ENCODE results near the gene SLC16A11. TPM values are rescaled to one million over a fixed set of nuclear protein-coding genes. Genes with fewer than 3 reads are reported as not detected.

SLC16A11 gene
- total RNA-seq, 1 donor from 2014 or later = 3.6 TPM

DNA sequence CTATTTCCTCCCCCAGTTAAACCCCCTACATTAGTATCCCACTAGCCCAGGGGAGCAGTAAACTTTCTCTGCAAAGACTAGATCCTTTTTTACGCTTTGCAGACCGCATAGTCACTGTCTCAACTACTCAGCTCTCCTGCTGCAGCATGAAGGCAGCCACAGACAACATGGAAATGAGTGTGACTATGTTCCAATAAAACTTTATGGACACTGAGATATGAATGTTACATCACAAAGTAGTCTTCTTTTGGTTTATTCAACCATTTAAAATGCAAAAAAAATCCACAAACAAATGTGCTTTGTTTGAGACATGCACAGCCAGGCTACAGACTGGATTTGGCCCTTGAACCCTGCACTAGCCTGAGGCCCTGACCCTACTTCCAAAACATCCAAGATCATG lies 33.4 kb downstream of the SLC16A11 start:
- ChIA-PET POLR2A (no interaction called here), CTCF (interaction anchor here (1.5 kb wide), 1 partner anchor 96 kb away, joined by 4 read pairs; no protein-coding TSS in a partner anchor)
- intact Hi-C loops (cut with micrococcal nuclease) = loop anchor here (5.0 to 10.0 kb wide), 3 partner anchors 568 to 1523 kb away; partner anchors contain the start of genes DERL2, MIS12, PIMREG and RPL26
- H3K4me3 Mint-ChIP-seq = peak overlapping the region; percentile 95
- H3K9me3 Mint-ChIP-seq = no peaks in the 10 kb centered on the region
- peaks cover 64% of the 10 kb centered on the region for H3K4me1 Mint-ChIP-seq
- TF ChIP-seq, protein P1, sequence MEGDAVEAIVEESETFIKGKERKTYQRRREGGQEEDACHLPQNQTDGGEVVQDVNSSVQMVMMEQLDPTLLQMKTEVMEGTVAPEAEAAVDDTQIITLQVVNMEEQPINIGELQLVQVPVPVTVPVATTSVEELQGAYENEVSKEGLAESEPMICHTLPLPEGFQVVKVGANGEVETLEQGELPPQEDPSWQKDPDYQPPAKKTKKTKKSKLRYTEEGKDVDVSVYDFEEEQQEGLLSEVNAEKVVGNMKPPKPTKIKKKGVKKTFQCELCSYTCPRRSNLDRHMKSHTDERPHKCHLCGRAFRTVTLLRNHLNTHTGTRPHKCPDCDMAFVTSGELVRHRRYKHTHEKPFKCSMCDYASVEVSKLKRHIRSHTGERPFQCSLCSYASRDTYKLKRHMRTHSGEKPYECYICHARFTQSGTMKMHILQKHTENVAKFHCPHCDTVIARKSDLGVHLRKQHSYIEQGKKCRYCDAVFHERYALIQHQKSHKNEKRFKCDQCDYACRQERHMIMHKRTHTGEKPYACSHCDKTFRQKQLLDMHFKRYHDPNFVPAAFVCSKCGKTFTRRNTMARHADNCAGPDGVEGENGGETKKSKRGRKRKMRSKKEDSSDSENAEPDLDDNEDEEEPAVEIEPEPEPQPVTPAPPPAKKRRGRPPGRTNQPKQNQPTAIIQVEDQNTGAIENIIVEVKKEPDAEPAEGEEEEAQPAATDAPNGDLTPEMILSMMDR (IDR thresholded peaks at IDR 0.05) = no peak
- DNase-seq (no peak), ATAC-seq (ENCODE audit: low read depth) (no peak)
- peak overlapping the region; percentile 46 for H3K27ac Mint-ChIP-seq
- peaks cover 55% of the 10 kb centered on the region for H3K36me3 Mint-ChIP-seq (ENCODE audit: low read depth)
- H3K27me3 Mint-ChIP-seq = no peaks in the 10 kb centered on the region

DNA sequence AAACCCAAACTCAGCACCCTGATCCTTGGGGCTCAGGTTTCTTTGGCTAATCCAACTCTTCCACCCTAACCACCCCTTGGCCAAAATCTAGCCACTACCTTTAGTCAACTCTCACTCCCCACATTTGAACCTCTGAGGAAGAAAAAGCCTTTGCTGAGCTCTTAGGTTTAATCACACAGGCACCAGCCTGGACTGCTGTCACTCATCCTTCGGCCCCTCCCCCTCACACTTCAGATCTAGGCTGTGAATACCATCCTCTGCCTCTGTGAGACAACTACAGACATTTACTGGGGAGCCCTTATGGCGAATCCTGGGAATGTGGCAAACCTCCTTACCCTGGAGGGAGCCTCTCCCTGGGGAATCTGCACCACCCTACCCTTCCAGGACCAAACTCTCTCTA lies 36.7 kb downstream of the SLC16A11 start:
- POLR2A ChIA-PET = interaction anchor here (0.9 kb wide), 1 partner anchor 14 kb away, joined by 3 read pairs; no protein-coding TSS in a partner anchor
- Mint-ChIP-seq H3K4me1 (peaks cover 47% of the 10 kb centered on the region), H3K36me3 (ENCODE audit: low read depth) (peaks cover 53% of the 10 kb centered on the region), H3K27ac (no peak overlapping the region), H3K9me3 (no peaks in the 10 kb centered on the region), H3K27me3 (no peaks in the 10 kb centered on the region), H3K4me3 (no peak overlapping the region)
- CTCF ChIA-PET = interaction anchor here (0.6 to 8.8 kb wide), 4 partner anchors 11 to 97 kb away, joined by 3 to 118 read pairs (median 4); partner anchors contain the start of gene BCL6B
- DNase-seq = no peak
- TF ChIP-seq, protein P1 (IDR thresholded peaks at IDR 0.05) = no peak
- intact Hi-C loops (cut with micrococcal nuclease) = no loop called here
- no peak for ATAC-seq (ENCODE audit: low read depth)

DNA sequence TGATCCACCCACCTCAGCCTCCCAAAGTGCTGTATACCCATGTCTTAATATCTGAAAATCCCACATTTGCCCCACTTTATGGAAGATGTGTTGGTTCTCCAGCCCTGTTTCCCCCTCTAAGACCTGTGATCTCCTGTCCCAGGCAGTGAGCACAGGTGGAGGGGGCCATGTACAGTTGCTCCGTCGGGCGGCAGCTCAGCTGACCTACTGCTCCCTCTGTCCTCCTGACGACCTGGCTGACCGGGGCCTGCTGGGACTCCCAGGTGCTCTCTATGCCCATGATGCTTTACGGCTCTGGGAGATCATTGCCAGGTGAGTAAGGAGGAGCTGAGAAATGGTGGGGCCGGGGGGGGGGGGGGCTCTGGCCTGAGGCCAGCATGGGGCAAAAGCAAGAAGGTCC lies 38.2 kb downstream of the SLC16A11 start:
- Mint-ChIP-seq H3K4me3 (no peak overlapping the region), H3K27me3 (no peaks in the 10 kb centered on the region), H3K36me3 (ENCODE audit: low read depth) (peaks cover 62% of the 10 kb centered on the region), H3K27ac (no peak overlapping the region), H3K9me3 (no peaks in the 10 kb centered on the region), H3K4me1 (peaks cover 33% of the 10 kb centered on the region)
- ATAC-seq (ENCODE audit: low read depth) (no peak), DNase-seq (no peak)
- TF ChIP-seq, protein P1 (IDR thresholded peaks at IDR 0.05) = no peak
- ChIA-PET CTCF (interaction anchor here (1.0 to 8.8 kb wide), 5 partner anchors 79 to 162 kb away, joined by 3 to 118 read pairs (median 5); no protein-coding TSS in a partner anchor), POLR2A (interaction anchor here (0.7 to 1.6 kb wide), 3 partner anchors 16 to 30 kb away, joined by 4 to 7 read pairs (median 6); no protein-coding TSS in a partner anchor)
- intact Hi-C loops (cut with micrococcal nuclease) = loop anchor here (1.0 kb wide), 1 partner anchor 17 kb away; no protein-coding TSS in a partner anchor

DNA sequence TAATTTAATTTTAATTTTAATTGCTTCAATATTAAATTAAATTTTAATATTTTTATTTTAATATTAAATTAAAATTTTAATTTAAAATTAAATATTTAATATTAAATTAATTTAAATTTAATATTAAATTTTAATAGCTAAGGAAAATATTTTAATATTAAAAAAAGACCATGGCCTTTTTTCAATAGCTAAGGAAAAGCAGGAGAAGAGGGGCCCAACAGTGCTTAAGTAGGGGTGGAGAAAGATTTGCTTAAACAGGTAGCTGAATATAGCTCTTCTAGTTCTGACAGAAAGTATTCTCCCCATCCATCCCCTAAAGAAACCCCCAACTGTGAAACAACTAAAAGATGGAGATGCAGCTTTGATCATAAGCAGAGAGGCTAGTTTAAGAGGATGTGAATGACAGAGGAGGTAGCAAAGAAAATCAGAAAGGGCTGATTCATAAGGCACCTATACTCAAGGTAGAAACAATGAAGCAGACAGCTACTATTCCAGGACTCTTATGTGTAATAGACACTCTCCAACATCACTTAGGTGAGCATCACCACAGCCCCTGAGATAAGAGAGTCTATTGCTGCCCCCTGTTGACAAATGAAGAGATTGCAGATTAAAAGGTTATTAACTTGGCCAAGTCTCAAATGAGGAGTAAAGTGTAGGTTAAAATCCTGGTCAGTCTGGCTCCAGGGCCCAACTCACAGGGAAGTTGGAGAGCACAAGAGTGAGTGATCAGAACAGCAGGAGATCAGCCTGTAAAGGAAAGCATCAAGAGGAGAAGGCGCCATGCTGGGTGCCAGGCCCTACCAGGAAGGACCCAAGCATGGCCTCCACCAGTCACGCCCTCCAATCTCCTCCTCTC lies 39.3 kb downstream of the SLC16A11 start:
- Mint-ChIP-seq H3K4me1 (peaks cover 22% of the 10 kb centered on the region), H3K36me3 (ENCODE audit: low read depth) (peaks cover 67% of the 10 kb centered on the region), H3K4me3 (no peak overlapping the region), H3K27ac (peak overlapping the region; percentile 54), H3K9me3 (no peaks in the 10 kb centered on the region), H3K27me3 (no peaks in the 10 kb centered on the region)
- CTCF ChIA-PET = interaction anchor here (0.6 to 8.8 kb wide), 25 partner anchors 9 to 532 kb away, joined by 3 to 118 read pairs (median 4); partner anchors contain the start of genes ALOX12, ASGR1, BCL6B and RNASEK
- POLR2A ChIA-PET = interaction anchor here (0.8 to 1.8 kb wide), 5 partner anchors 11 to 200 kb away, joined by 5 to 13 read pairs (median 5); partner anchors contain the start of gene SLC16A13
- DNase-seq (no peak), ATAC-seq (ENCODE audit: low read depth) (peak; percentile 95)
- intact Hi-C loops (cut with micrococcal nuclease) = loop anchor here (1.0 to 5.0 kb wide), 5 partner anchors 8 to 337 kb away; partner anchors contain the start of gene RNASEK
- TF ChIP-seq, protein P1 (IDR thresholded peaks at IDR 0.05) = peak; percentile 50
